Activated CD4-positive, alpha-beta T cell treated with anti-CD3 and anti-CD28 coated beads for 24 hours (primary cell): ENCODE results near the gene OR2W1.

Experiments
- DNase-seq, 2 donors: peaks; one replicate each; pipeline ENCODE4 v3.0.0-alpha.2; 2020; ENCODE audit warnings: low read depth in 2 of 2

Gene OR2W1

GRCh38 chr6:28996844-28997510 lies 48.0 kb downstream of the OR2W1 start:
- DNase-seq, result no peak

- no peak for DNase-seq
Measured at GRCh38 chr6:28995093-28995650, 49.8 kb downstream of the OR2W1 start.
